ENCODE data around the gene PRR3.

Gene PRR3

DNA sequence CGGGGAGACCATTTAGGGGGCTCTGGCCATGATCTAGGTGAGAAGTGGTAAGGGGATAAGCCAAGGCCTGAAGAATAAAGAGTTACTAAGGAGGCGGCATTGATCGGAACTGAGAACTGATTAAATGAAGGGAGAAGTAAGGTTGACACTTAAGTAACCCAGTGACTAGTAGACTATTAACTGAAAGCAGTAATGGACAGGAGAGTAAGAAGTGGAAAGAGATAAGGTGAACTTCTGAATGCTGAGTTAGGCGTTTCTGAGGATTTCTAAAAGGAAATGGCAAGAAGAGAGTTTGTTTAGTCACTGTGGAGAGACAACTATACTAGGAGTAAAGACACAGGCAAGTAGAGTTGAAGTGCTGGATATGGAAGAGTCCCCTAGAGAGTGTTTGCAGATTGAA is 16.0 kb downstream of the PRR3 start:
- DNase-seq (ENCODE audit: low read depth in 1 of 2, low spot score in 1 of 2) = no peak
- Histone ChIP-seq H3K4me3 (replicated peaks; ENCODE audit: insufficient read depth, low read length) (no peak overlapping the region), H3K27me3 (ENCODE audit: insufficient read depth, poor library complexity, severe bottlenecking) (no peaks in the 10 kb centered on the region), H3K27ac (replicated peaks) (no peak overlapping the region)
- TF ChIP-seq SPI1 (IDR thresholded peaks at IDR 0.05; ENCODE audit: borderline replicate concordance, low read depth) (no peak), GABPA (IDR thresholded peaks at IDR 0.05; ENCODE audit: low read depth) (no peak), POLR2AphosphoS5 (IDR thresholded peaks at IDR 0.05; ENCODE audit: low read depth) (no peak)
- TF ChIP-seq, protein P1, sequence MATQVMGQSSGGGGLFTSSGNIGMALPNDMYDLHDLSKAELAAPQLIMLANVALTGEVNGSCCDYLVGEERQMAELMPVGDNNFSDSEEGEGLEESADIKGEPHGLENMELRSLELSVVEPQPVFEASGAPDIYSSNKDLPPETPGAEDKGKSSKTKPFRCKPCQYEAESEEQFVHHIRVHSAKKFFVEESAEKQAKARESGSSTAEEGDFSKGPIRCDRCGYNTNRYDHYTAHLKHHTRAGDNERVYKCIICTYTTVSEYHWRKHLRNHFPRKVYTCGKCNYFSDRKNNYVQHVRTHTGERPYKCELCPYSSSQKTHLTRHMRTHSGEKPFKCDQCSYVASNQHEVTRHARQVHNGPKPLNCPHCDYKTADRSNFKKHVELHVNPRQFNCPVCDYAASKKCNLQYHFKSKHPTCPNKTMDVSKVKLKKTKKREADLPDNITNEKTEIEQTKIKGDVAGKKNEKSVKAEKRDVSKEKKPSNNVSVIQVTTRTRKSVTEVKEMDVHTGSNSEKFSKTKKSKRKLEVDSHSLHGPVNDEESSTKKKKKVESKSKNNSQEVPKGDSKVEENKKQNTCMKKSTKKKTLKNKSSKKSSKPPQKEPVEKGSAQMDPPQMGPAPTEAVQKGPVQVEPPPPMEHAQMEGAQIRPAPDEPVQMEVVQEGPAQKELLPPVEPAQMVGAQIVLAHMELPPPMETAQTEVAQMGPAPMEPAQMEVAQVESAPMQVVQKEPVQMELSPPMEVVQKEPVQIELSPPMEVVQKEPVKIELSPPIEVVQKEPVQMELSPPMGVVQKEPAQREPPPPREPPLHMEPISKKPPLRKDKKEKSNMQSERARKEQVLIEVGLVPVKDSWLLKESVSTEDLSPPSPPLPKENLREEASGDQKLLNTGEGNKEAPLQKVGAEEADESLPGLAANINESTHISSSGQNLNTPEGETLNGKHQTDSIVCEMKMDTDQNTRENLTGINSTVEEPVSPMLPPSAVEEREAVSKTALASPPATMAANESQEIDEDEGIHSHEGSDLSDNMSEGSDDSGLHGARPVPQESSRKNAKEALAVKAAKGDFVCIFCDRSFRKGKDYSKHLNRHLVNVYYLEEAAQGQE (IDR thresholded peaks at IDR 0.05; ENCODE audit: insufficient replicate concordance, low read depth) = no peak
- TF ChIP-seq, protein P2, sequence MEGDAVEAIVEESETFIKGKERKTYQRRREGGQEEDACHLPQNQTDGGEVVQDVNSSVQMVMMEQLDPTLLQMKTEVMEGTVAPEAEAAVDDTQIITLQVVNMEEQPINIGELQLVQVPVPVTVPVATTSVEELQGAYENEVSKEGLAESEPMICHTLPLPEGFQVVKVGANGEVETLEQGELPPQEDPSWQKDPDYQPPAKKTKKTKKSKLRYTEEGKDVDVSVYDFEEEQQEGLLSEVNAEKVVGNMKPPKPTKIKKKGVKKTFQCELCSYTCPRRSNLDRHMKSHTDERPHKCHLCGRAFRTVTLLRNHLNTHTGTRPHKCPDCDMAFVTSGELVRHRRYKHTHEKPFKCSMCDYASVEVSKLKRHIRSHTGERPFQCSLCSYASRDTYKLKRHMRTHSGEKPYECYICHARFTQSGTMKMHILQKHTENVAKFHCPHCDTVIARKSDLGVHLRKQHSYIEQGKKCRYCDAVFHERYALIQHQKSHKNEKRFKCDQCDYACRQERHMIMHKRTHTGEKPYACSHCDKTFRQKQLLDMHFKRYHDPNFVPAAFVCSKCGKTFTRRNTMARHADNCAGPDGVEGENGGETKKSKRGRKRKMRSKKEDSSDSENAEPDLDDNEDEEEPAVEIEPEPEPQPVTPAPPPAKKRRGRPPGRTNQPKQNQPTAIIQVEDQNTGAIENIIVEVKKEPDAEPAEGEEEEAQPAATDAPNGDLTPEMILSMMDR (IDR thresholded peaks at IDR 0.05; ENCODE audit: insufficient read depth, low read length) = no peak

DNA sequence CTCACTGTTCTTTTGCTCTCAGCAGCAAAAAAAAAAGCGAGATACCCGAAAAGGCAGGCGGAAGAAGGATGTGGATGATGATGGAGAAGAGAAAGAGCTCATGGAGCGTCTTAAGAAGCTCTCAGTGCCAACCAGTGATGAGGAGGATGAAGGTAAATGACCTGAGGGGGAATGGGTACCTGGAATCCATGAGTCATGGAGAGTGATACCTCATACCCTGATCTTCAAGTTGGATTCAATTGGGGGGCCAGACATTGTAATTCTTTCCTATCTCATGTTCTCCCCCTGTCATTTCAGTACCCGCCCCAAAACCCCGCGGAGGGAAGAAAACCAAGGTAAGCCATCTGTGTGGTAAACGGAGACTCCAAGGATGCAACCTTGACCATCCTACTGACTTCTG is 21.0 kb downstream of the PRR3 start:
- no peak for DNase-seq (ENCODE audit: low read depth in 1 of 2, low spot score in 1 of 2)
- no peak for TF ChIP-seq SPI1 (IDR thresholded peaks at IDR 0.05; ENCODE audit: borderline replicate concordance, low read depth)
- TF ChIP-seq POLR2AphosphoS5 (IDR thresholded peaks at IDR 0.05; ENCODE audit: low read depth) = no peak
- TF ChIP-seq, protein P1 (IDR thresholded peaks at IDR 0.05; ENCODE audit: insufficient replicate concordance, low read depth) = no peak
- TF ChIP-seq GABPA (IDR thresholded peaks at IDR 0.05; ENCODE audit: low read depth) = no peak
- TF ChIP-seq, protein P2 (IDR thresholded peaks at IDR 0.05; ENCODE audit: insufficient read depth, low read length) = no peak
- H3K27ac ChIP-seq (replicated peaks) = no peak overlapping the region
- no peak overlapping the region for H3K4me3 ChIP-seq (replicated peaks; ENCODE audit: insufficient read depth, low read length)
- H3K27me3 ChIP-seq (ENCODE audit: insufficient read depth, poor library complexity, severe bottlenecking) = no peaks in the 10 kb centered on the region

DNA sequence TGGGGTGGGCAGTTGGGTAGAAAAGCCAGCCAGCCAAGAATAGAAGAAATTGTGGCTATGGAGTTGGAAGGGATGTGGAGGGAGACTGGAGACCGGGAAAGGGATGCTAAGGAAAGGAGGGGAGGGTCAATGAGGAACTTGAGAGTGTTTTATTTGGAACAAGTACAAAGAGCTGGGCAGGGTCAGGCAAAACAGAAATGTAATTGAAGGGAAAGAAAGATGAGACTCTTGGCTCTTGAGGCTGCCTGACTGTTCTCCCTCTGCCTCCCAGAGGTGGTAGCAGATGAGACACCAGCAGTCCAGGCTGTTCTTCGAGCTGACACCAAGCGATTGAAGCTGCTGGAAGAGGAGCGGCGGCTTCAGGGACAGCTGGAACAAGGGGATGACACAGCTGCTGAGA is 26.8 kb downstream of the PRR3 start:
- DNase-seq (ENCODE audit: low read depth in 1 of 2, low spot score in 1 of 2) = no peak
- Histone ChIP-seq H3K27me3 (ENCODE audit: insufficient read depth, poor library complexity, severe bottlenecking) (no peaks in the 10 kb centered on the region), H3K27ac (replicated peaks) (no peak overlapping the region), H3K4me3 (replicated peaks; ENCODE audit: insufficient read depth, low read length) (no peak overlapping the region)
- no peak for TF ChIP-seq POLR2AphosphoS5 (IDR thresholded peaks at IDR 0.05; ENCODE audit: low read depth)
- TF ChIP-seq, protein P2 (IDR thresholded peaks at IDR 0.05; ENCODE audit: insufficient read depth, low read length) = no peak
- TF ChIP-seq, protein P1 (IDR thresholded peaks at IDR 0.05; ENCODE audit: insufficient replicate concordance, low read depth) = no peak
- no peak for TF ChIP-seq GABPA (IDR thresholded peaks at IDR 0.05; ENCODE audit: low read depth)
- TF ChIP-seq SPI1 (IDR thresholded peaks at IDR 0.05; ENCODE audit: borderline replicate concordance, low read depth) = no peak

Measured in HL-60 (cell line).